Measurements from ENCODE around the gene BRF1. TPM values are rescaled to one million over a fixed set of nuclear protein-coding genes. Genes with fewer than 3 reads are reported as not detected.
"Not testable (repeated sequence)": the region's sequence is repeated elsewhere in the genome, so short reads cannot be mapped to it uniquely, and the experiment has no call there.

The BRF1 gene
- total and polyA plus RNA-seq, 5 experiments from 2014 or later = 7.1 to 63.5 (median 10.9) TPM

GRCh38 chr14:105337966-105338741 lies 37.4 kb upstream of the BRF1 start:
- Mint-ChIP-seq H3K27ac (peak overlapping the region in 1 of 10 donors; percentile 46), H3K4me1 (peaks cover 7 to 21% (median 18%) of the 10 kb centered on the region in 4 donors), H3K9me3 (no peaks in the 10 kb centered on the region), H3K27me3 (no peaks in the 10 kb centered on the region), H3K36me3 (peaks cover 0 to 4% (median 0%) of the 10 kb centered on the region in 3 donors), H3K4me3 (no peak overlapping the region)
- DNase-seq = no peak
- ATAC-seq = no peak
- POLR2A ChIA-PET = no interaction called here

- no peak for DNase-seq
- H3K4me3 Mint-ChIP-seq = no peak overlapping the region
- H3K27me3 Mint-ChIP-seq = no peaks in the 10 kb centered on the region
- H3K36me3 Mint-ChIP-seq = peaks cover 0 to 4% (median 0%) of the 10 kb centered on the region in 3 donors
- H3K27ac Mint-ChIP-seq = no peak overlapping the region
- ATAC-seq = no peak
- POLR2A ChIA-PET = no interaction called here
- peaks cover 9 to 25% (median 20%) of the 10 kb centered on the region in 4 donors for H3K4me1 Mint-ChIP-seq
- no peaks in the 10 kb centered on the region for H3K9me3 Mint-ChIP-seq
These were observed 36.6 kb upstream of the BRF1 start for GRCh38 chr14:105337433-105337832.

GRCh38 chr14:105336477-105337287 lies 35.9 kb upstream of the BRF1 start:
- peaks cover 13 to 31% (median 25%) of the 10 kb centered on the region in 4 donors for H3K4me1 Mint-ChIP-seq
- H3K9me3 Mint-ChIP-seq = peaks cover 0 to 1% (median 0%) of the 10 kb centered on the region in 9 donors
- DNase-seq = no peak
- H3K36me3 Mint-ChIP-seq = peaks cover 0 to 4% (median 0%) of the 10 kb centered on the region in 3 donors
- no peak for ATAC-seq
- no peaks in the 10 kb centered on the region for H3K27me3 Mint-ChIP-seq
- no peak overlapping the region for H3K4me3 Mint-ChIP-seq
- peak overlapping the region in 1 of 10 donors; percentile 72 for H3K27ac Mint-ChIP-seq
- POLR2A ChIA-PET = no interaction called here

- H3K27me3 Mint-ChIP-seq = no peaks in the 10 kb centered on the region
- H3K36me3 Mint-ChIP-seq = peaks cover 0 to 4% (median 0%) of the 10 kb centered on the region in 3 donors
- peak in 1 of 10 donors; percentile 48 for DNase-seq
- peaks cover 10 to 32% (median 27%) of the 10 kb centered on the region in 4 donors for H3K4me1 Mint-ChIP-seq
- H3K9me3 Mint-ChIP-seq = peaks cover 0 to 1% (median 0%) of the 10 kb centered on the region in 9 donors
- no peak overlapping the region for H3K4me3 Mint-ChIP-seq
- ATAC-seq = no peak
- POLR2A ChIA-PET = no interaction called here
- peak overlapping the region in 1 of 10 donors; percentile 72 for H3K27ac Mint-ChIP-seq
These were observed 35.1 kb upstream of the BRF1 start for GRCh38 chr14:105335735-105336476.

- H3K27me3 Mint-ChIP-seq, H3K27ac Mint-ChIP-seq, H3K4me3 Mint-ChIP-seq, DNase-seq, ATAC-seq, POLR2A ChIA-PET, H3K36me3 Mint-ChIP-seq, H3K9me3 Mint-ChIP-seq: not testable (repeated sequence)
- H3K4me1 Mint-ChIP-seq = peaks cover 10 to 31% (median 28%) of the 10 kb centered on the region in 4 donors
These were observed 34.4 kb upstream of the BRF1 start for GRCh38 chr14:105335231-105335542.

- Mint-ChIP-seq H3K4me3 (no peak overlapping the region), H3K4me1 (peaks cover 8 to 31% (median 23%) of the 10 kb centered on the region in 4 donors), H3K36me3 (peaks cover 0 to 4% (median 0%) of the 10 kb centered on the region in 3 donors), H3K27me3 (no peaks in the 10 kb centered on the region), H3K27ac (peak overlapping the region in 1 of 10 donors; percentile 32), H3K9me3 (peaks cover 0 to 1% (median 0%) of the 10 kb centered on the region in 9 donors)
- DNase-seq (peak in 1 of 10 donors; percentile 61), ATAC-seq (no peak)
- POLR2A ChIA-PET = interaction anchor here (1.1 kb wide), 1 partner anchor 20 kb away, joined by 4 read pairs; the partner anchor contains the start of gene PACS2
These were observed 33.8 kb upstream of the BRF1 start for GRCh38 chr14:105334383-105335230.

- H3K4me3 Mint-ChIP-seq = no peak overlapping the region
- peaks cover 10 to 39% (median 29%) of the 10 kb centered on the region in 4 donors for H3K4me1 Mint-ChIP-seq
- POLR2A ChIA-PET = interaction anchor here (1.1 kb wide), 1 partner anchor 19 kb away, joined by 4 read pairs; the partner anchor contains the start of gene PACS2
- H3K9me3 Mint-ChIP-seq = peaks cover 0 to 1% (median 0%) of the 10 kb centered on the region in 9 donors
- DNase-seq = peak in 1 of 10 donors; percentile 34
- H3K27ac Mint-ChIP-seq = peak overlapping the region in 1 of 10 donors; percentile 3
- H3K27me3 Mint-ChIP-seq = no peaks in the 10 kb centered on the region
- H3K36me3 Mint-ChIP-seq = peaks cover 0 to 4% (median 0%) of the 10 kb centered on the region in 3 donors
- no peak for ATAC-seq
These were observed 33.0 kb upstream of the BRF1 start for GRCh38 chr14:105333613-105334364.

GRCh38 chr14:105333020-105333490 lies 32.3 kb upstream of the BRF1 start:
- H3K36me3 Mint-ChIP-seq = peaks cover 0 to 6% (median 0%) of the 10 kb centered on the region in 3 donors
- POLR2A ChIA-PET = no interaction called here
- peak overlapping the region in 2 of 10 donors; percentile 28 to 67 for H3K27ac Mint-ChIP-seq
- H3K4me3 Mint-ChIP-seq = peak overlapping the region in 1 of 10 donors; percentile 6
- ATAC-seq = no peak
- peak in 1 of 10 donors; percentile 44 for DNase-seq
- peaks cover 16 to 44% (median 34%) of the 10 kb centered on the region in 4 donors for H3K4me1 Mint-ChIP-seq
- peaks cover 0 to 1% (median 0%) of the 10 kb centered on the region in 9 donors for H3K9me3 Mint-ChIP-seq
- H3K27me3 Mint-ChIP-seq = no peaks in the 10 kb centered on the region

GRCh38 chr14:105332350-105332874 lies 31.6 kb upstream of the BRF1 start:
- Mint-ChIP-seq H3K4me3 (peak overlapping the region in 2 of 10 donors; percentile 15 to 45), H3K9me3 (peaks cover 0 to 1% (median 0%) of the 10 kb centered on the region in 9 donors), H3K4me1 (peaks cover 16 to 44% (median 34%) of the 10 kb centered on the region in 4 donors), H3K27ac (peak overlapping the region in 5 of 10 donors; percentile 4 to 29 (median 21)), H3K36me3 (peaks cover 0 to 6% (median 0%) of the 10 kb centered on the region in 3 donors), H3K27me3 (no peaks in the 10 kb centered on the region)
- DNase-seq = no peak
- no peak for ATAC-seq
- POLR2A ChIA-PET = no interaction called here

- POLR2A ChIA-PET = no interaction called here
- ATAC-seq = peak; percentile 49 to 73
These were observed 31.0 kb upstream of the BRF1 start for GRCh38 chr14:105331575-105332349.

More at GRCh38 chr14:105331575-105332349, 31.0 kb upstream of the BRF1 start:
- peaks cover 16 to 45% (median 34%) of the 10 kb centered on the region in 4 donors for H3K4me1 Mint-ChIP-seq
- peak overlapping the region; percentile 2 to 65 (median 6) for H3K27ac Mint-ChIP-seq
- no peaks in the 10 kb centered on the region for H3K27me3 Mint-ChIP-seq
- peak overlapping the region in 8 of 10 donors; percentile 4 to 59 (median 41) for H3K4me3 Mint-ChIP-seq
- H3K36me3 Mint-ChIP-seq = peaks cover 0 to 8% (median 0%) of the 10 kb centered on the region in 3 donors
- peaks cover 0 to 1% (median 0%) of the 10 kb centered on the region in 9 donors for H3K9me3 Mint-ChIP-seq
- peak in 2 of 10 donors; percentile 33 to 35 for DNase-seq
